ENCODE measurements around the gene MUC2. TPM values are rescaled to one million over a fixed set of nuclear protein-coding genes. Genes with fewer than 3 reads are reported as not detected.

The MUC2 gene
- total RNA-seq, 1 donor from 2014 or later: not detected

- no peaks in the 10 kb centered on the region for H3K36me3 ChIP-seq
These were observed 26.8 kb downstream of the MUC2 start for GRCh38 chr11:1101318-1102089.

GRCh38 chr11:1102221-1102971 is 27.7 kb downstream of the MUC2 start:
- DNase-seq (peak; percentile 52), ATAC-seq (no peak)
- H3K27ac ChIP-seq: no peak overlapping the region
- H3K4me3 ChIP-seq: no peak overlapping the region
- H3K27me3 ChIP-seq: peaks cover 6% of the 10 kb centered on the region
- intact Hi-C loops (cut with DNase I): no loop called here
- no peak for TF ChIP-seq CTCF (IDR thresholded peaks at IDR 0.05)
- no peaks in the 10 kb centered on the region for H3K4me1 ChIP-seq
- H3K36me3 ChIP-seq: no peaks in the 10 kb centered on the region
- H3K9me3 ChIP-seq: no peaks in the 10 kb centered on the region

More at GRCh38 chr11:1101318-1102089, 26.8 kb downstream of the MUC2 start:
- ATAC-seq (no peak), DNase-seq (peak; percentile 62)
- Histone ChIP-seq H3K9me3 (no peaks in the 10 kb centered on the region), H3K4me3 (no peak overlapping the region), H3K4me1 (no peaks in the 10 kb centered on the region), H3K27ac (no peak overlapping the region), H3K27me3 (no peaks in the 10 kb centered on the region)
- no peak for TF ChIP-seq CTCF (IDR thresholded peaks at IDR 0.05)
- intact Hi-C loops (cut with DNase I): no loop called here

GRCh38 chr11:1102996-1103395 is 28.3 kb downstream of the MUC2 start:
- Histone ChIP-seq H3K27ac (no peak overlapping the region), H3K36me3 (no peaks in the 10 kb centered on the region), H3K4me1 (no peaks in the 10 kb centered on the region), H3K27me3 (peaks cover 12% of the 10 kb centered on the region), H3K4me3 (no peak overlapping the region), H3K9me3 (no peaks in the 10 kb centered on the region)
- no peak for ATAC-seq
- no peak for DNase-seq
- intact Hi-C loops (cut with DNase I): no loop called here
- TF ChIP-seq CTCF (IDR thresholded peaks at IDR 0.05): no peak

GRCh38 chr11:1103401-1104360 is 29.0 kb downstream of the MUC2 start:
- H3K36me3 ChIP-seq: no peaks in the 10 kb centered on the region
- DNase-seq (peak; percentile 64), ATAC-seq (no peak)
- H3K27me3 ChIP-seq: peaks cover 19% of the 10 kb centered on the region
- H3K27ac ChIP-seq: no peak overlapping the region
- TF ChIP-seq CTCF (IDR thresholded peaks at IDR 0.05): no peak
- intact Hi-C loops (cut with DNase I): no loop called here
- no peaks in the 10 kb centered on the region for H3K4me1 ChIP-seq
- no peaks in the 10 kb centered on the region for H3K9me3 ChIP-seq
- H3K4me3 ChIP-seq: no peak overlapping the region

- H3K9me3 ChIP-seq: no peaks in the 10 kb centered on the region
- H3K36me3 ChIP-seq: no peaks in the 10 kb centered on the region
- H3K27me3 ChIP-seq: peaks cover 22% of the 10 kb centered on the region
- TF ChIP-seq CTCF (IDR thresholded peaks at IDR 0.05): no peak
- no peaks in the 10 kb centered on the region for H3K4me1 ChIP-seq
- no peak for ATAC-seq
- H3K4me3 ChIP-seq: no peak overlapping the region
- intact Hi-C loops (cut with DNase I): no loop called here
- DNase-seq: no peak
- H3K27ac ChIP-seq: no peak overlapping the region
These were observed 29.9 kb downstream of the MUC2 start for GRCh38 chr11:1104411-1105182.
